PC-9 (cell line): Measurements from ENCODE around the gene TMEM163.

Experiments
- EZH2 ChIP-seq: fragments of 200-600 bp; sonication (generic); IDR thresholded peaks from 2 replicates; pipeline ENCODE4 v1.8.0; 2017; ENCODE audit warnings: antibody characterized with exemption, low read depth
- TF ChIP-seq, protein P1 (sequence below): fragments of 200-600 bp; sonication (generic); conservative IDR thresholded peaks from 2 replicates; pipeline ENCODE4 v1.6.1; 2017; ENCODE audit warnings: mixed run types, antibody characterized with exemption, mild to moderate bottlenecking, moderate library complexity

- no peak for TF ChIP-seq EZH2
- TF ChIP-seq, protein P1, sequence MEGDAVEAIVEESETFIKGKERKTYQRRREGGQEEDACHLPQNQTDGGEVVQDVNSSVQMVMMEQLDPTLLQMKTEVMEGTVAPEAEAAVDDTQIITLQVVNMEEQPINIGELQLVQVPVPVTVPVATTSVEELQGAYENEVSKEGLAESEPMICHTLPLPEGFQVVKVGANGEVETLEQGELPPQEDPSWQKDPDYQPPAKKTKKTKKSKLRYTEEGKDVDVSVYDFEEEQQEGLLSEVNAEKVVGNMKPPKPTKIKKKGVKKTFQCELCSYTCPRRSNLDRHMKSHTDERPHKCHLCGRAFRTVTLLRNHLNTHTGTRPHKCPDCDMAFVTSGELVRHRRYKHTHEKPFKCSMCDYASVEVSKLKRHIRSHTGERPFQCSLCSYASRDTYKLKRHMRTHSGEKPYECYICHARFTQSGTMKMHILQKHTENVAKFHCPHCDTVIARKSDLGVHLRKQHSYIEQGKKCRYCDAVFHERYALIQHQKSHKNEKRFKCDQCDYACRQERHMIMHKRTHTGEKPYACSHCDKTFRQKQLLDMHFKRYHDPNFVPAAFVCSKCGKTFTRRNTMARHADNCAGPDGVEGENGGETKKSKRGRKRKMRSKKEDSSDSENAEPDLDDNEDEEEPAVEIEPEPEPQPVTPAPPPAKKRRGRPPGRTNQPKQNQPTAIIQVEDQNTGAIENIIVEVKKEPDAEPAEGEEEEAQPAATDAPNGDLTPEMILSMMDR = no peak
These were observed 29.5 kb downstream of the TMEM163 start for GRCh38 chr2:134689315-134689714.
